A673 (cell line): Measurements from ENCODE around the gene PERM1.

Experiments
- CTCF ChIP-seq: fragments of 300-800, 200-600 bp; sonication (generic); conservative IDR thresholded peaks from 2 replicates; pipeline ENCODE4 v1.5.1; 2017; ENCODE audit warnings: low read depth, mild to moderate bottlenecking, antibody characterized with exemption, low read length, moderate library complexity, mixed read lengths
- EZH2 ChIP-seq: fragments of 200-600 bp; sonication (generic); IDR thresholded peaks from 2 replicates; pipeline ENCODE4 v1.6.1; 2017; ENCODE audit warnings: borderline replicate concordance, low read depth, mild to moderate bottlenecking, mixed read lengths, antibody characterized with exemption, low read length; ENCODE audit not compliant: poor library complexity, severe bottlenecking

- TF ChIP-seq CTCF = no peak
- peak; percentile 62 for TF ChIP-seq EZH2
Observed at GRCh38 chr1:970242-970972, 11.5 kb downstream of the PERM1 start.
